MCF 10A (cell line): Measurements from ENCODE around the gene NDUFV1. TPM values are rescaled to one million over a fixed set of nuclear protein-coding genes. Genes with fewer than 3 reads are reported as not detected.
"Not testable (repeated sequence)": the region's sequence is repeated elsewhere in the genome, so short reads cannot be mapped to it uniquely, and the experiment has no call there.

Experiments used
- BruUV-seq: library from RNA; stranded (reverse); fragments of 400-500 nt; replicated peaks from 2 replicates; lab custom pipeline; 2021; lab: Mats Ljungman, UMichigan
- CTCF ChIA-PET: fragments of 300-600 bp; sonication (Branson Sonifier 250); formaldehyde crosslinking; extraction: SDS; loops from one replicate; lab custom pipeline; 2021; ENCODE audit warnings: antibody characterized with exemption, inconsistent platforms; lab: Yijun Ruan, JAX
- POLR2A ChIA-PET: fragments of 300-600, 350-650 bp; sonication (Branson Sonifier 250); formaldehyde crosslinking; extraction: SDS; loops from one replicate; lab custom pipeline; 2020; ENCODE audit warnings: antibody characterized with exemption, inconsistent platforms; lab: Yijun Ruan, JAX
- DNase-seq: peaks from one replicate; pipeline ENCODE4 v3.0.0-alpha.2; 2018; ENCODE audit not compliant: unreplicated experiment
- H3K27ac Mint-ChIP-seq: one replicate; pipeline ENCODE4 v1.8.0; 2022; ENCODE audit warnings: mild to moderate bottlenecking, low read depth, mixed read lengths; ENCODE audit not compliant: unreplicated experiment
- H3K27me3 Mint-ChIP-seq: one replicate; pipeline ENCODE4 v1.8.0; 2022; ENCODE audit warnings: mixed read lengths; ENCODE audit not compliant: insufficient read depth, unreplicated experiment
- H3K36me3 Mint-ChIP-seq: one replicate; pipeline ENCODE4 v1.8.0; 2022; ENCODE audit warnings: mild to moderate bottlenecking, moderate library complexity, mixed read lengths; ENCODE audit not compliant: insufficient read depth, unreplicated experiment
- H3K4me1 Mint-ChIP-seq: one replicate; pipeline ENCODE4 v1.8.0; 2022; ENCODE audit warnings: mixed read lengths; ENCODE audit not compliant: insufficient read depth, unreplicated experiment
- H3K4me3 Mint-ChIP-seq: one replicate; pipeline ENCODE4 v1.8.0; 2022; ENCODE audit warnings: mild to moderate bottlenecking, moderate library complexity, mixed read lengths; ENCODE audit not compliant: unreplicated experiment
- H3K9me3 Mint-ChIP-seq: one replicate; pipeline ENCODE4 v1.8.0; 2022; ENCODE audit warnings: mixed read lengths; ENCODE audit not compliant: unreplicated experiment
- intact Hi-C: fragments of 100-400 bp; cut with micrococcal nuclease; formaldehyde crosslinking; loops from 2 replicates; pipeline ENCODE4 v1.14.1; 2022
- total RNA-seq: library from RNA; stranded (reverse); gene quantifications from 2 replicates; pipeline ENCODE4 v1.2.3, GENCODE V29; 2022

Gene NDUFV1
- total RNA-seq, 1 experiment from 2014 or later: 223 TPM

DNA sequence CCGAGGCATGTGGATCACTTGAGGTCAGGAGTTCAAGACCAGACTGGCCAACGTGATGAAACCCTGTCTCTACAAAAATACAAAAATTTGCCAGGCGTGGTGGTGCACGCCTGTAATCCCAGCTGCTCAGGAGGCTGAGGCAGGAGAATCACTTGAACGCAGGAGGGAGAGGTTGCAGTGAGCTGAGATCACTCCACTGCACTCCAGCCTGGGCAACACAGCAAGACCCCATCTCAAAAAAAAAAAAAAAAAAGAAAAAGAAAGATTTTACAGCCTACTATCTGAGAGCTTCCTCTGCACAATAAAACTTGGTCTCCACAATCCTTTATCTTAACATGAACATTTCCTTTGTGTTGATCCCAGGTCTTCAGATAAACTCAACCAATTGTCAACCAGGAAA, 54.0 kb downstream of the NDUFV1 start:
- H3K9me3 Mint-ChIP-seq, H3K27ac Mint-ChIP-seq, DNase-seq, H3K4me1 Mint-ChIP-seq, BruUV-seq, intact Hi-C loops, H3K27me3 Mint-ChIP-seq, H3K4me3 Mint-ChIP-seq, H3K36me3 Mint-ChIP-seq: not testable (repeated sequence)
- CTCF ChIA-PET: interaction anchor here (0.7 to 6.2 kb wide), 2 partner anchors 32 to 120 kb away, joined by 4 to 50 read pairs; partner anchors contain the start of gene NUDT8
- POLR2A ChIA-PET: interaction anchor here (1.2 kb wide), 1 partner anchor 31 kb away, joined by 3 read pairs; the partner anchor contains the start of gene NUDT8

Other genes with a start within 250 kb of the NDUFV1 start
- 5.8 and 7.0 TPM in 2 replicates for gene CLCF1, start 233.3 kb upstream of the NDUFV1 start, total RNA-seq
- gene RAD9A, start 214.9 kb upstream of the NDUFV1 start, total RNA-seq: 9.9 and 18.3 TPM in 2 replicates
- 123 and 143 TPM in 2 replicates for gene PPP1CA, start 205.1 kb upstream of the NDUFV1 start, total RNA-seq
- gene TBC1D10C, start 202.9 kb upstream of the NDUFV1 start, total RNA-seq: not detected in 2 replicates
- 0.07 TPM in 1 of 2 replicates, not detected in the other for gene CARNS1, start 191.3 kb upstream of the NDUFV1 start, total RNA-seq
- 49.8 and 60.1 TPM in 2 replicates for gene RPS6KB2, start 178.4 kb upstream of the NDUFV1 start, total RNA-seq
- gene PTPRCAP, start 169.3 kb upstream of the NDUFV1 start, total RNA-seq: 0.54 and 0.86 TPM in 2 replicates
- 44.9 and 59.8 TPM in 2 replicates for gene CORO1B, start 163.5 kb upstream of the NDUFV1 start, total RNA-seq
- gene GPR152, start 154.2 kb upstream of the NDUFV1 start, total RNA-seq: not detected in 2 replicates
- gene CABP4, start 151.6 kb upstream of the NDUFV1 start, total RNA-seq: not detected in 2 replicates
- gene TMEM134, start 137.7 kb upstream of the NDUFV1 start, total RNA-seq: 49.7 and 50.1 TPM in 2 replicates
- 28.7 and 30.5 TPM in 2 replicates for gene AIP, start 123.9 kb upstream of the NDUFV1 start, total RNA-seq
- gene PITPNM1, start 101.6 kb upstream of the NDUFV1 start, total RNA-seq: 38.7 and 51.0 TPM in 2 replicates
- 93.7 and 136 TPM in 2 replicates for gene CDK2AP2, start 98.8 kb upstream of the NDUFV1 start, total RNA-seq
- gene CABP2, start 83.5 kb upstream of the NDUFV1 start, total RNA-seq: not detected in 2 replicates
- 1,641 and 1,733 TPM in 2 replicates for gene GSTP1, start 23.1 kb upstream of the NDUFV1 start, total RNA-seq
- gene NUDT8, start 23.0 kb downstream of the NDUFV1 start, total RNA-seq: 3.6 and 6.9 TPM in 2 replicates
- gene TBX10, start 32.8 kb downstream of the NDUFV1 start, total RNA-seq: not detected in 2 replicates
- gene ACY3, start 43.8 kb downstream of the NDUFV1 start, total RNA-seq: not detected in 2 replicates
- not detected in 2 replicates for gene ALDH3B2, start 67.7 kb downstream of the NDUFV1 start, total RNA-seq